Ascending aorta (tissue), 2 donors: ENCODE results near the gene KRTAP12-1. TPM values are rescaled to one million over a fixed set of nuclear protein-coding genes. Genes with fewer than 3 reads are reported as not detected.
"Not testable (repeated sequence)": the region's sequence is repeated elsewhere in the genome, so short reads cannot be mapped to it uniquely, and the experiment has no call there.

Source experiments
- DNase-seq, 2 donors: peaks; one replicate each; pipeline ENCODE4 v3.0.0-alpha.2; 2019; ENCODE audit warnings: low spot score in 2 of 2
- H3K27ac ChIP-seq, 2 donors: fragments of 200-600 bp; sonication (generic); one replicate each; pipeline ENCODE4 v1.5.1; 2016 to 2017; ENCODE audit warnings: mild to moderate bottlenecking in 1 of 2
- H3K27me3 ChIP-seq: fragments of 200-600 bp; sonication (generic); one replicate; pipeline ENCODE4 v1.5.1; 2017
- H3K36me3 ChIP-seq, 2 donors: fragments of 200-600 bp; sonication (generic); one replicate each; pipeline ENCODE4 v1.5.1; 2016
- H3K4me1 ChIP-seq, 2 donors: fragments of 200-600 bp; sonication (generic); one replicate each; pipeline ENCODE4 v1.5.1; 2016 to 2017; ENCODE audit warnings: mild to moderate bottlenecking in 1 of 2
- H3K4me3 ChIP-seq, 2 donors: fragments of 200-600 bp; sonication (generic); one replicate each; pipeline ENCODE4 v1.5.1; 2016 to 2017; ENCODE audit warnings: mild to moderate bottlenecking in 1 of 2
- H3K9me3 ChIP-seq, 2 donors: fragments of 200-600 bp; sonication (generic); one replicate each; pipeline ENCODE4 v1.5.1; 2016
- CTCF ChIP-seq, 3 experiments: fragments of 200-600 bp in 2 of 3; fragments of 450-650 bp in 1 of 3; sonication (generic) in 2 of 3; IDR thresholded peaks; one replicate each; pipeline ENCODE4 v1.5.1; 2016 to 2019; ENCODE audit warnings: antibody characterized with exemption in 3 of 3, mild to moderate bottlenecking in 1 of 3, moderate library complexity in 1 of 3
- intact Hi-C: fragments of 100-400 bp; cut with DNase I; formaldehyde crosslinking; loops from one replicate; pipeline ENCODE4 v1.15.1; 2023
- total RNA-seq: library from RNA; depleted of rRNA; stranded (reverse); fragments of >200 nt; gene quantifications from one replicate; pipeline ENCODE4 v1.1.0, GENCODE V29; 2016

The KRTAP12-1 gene
- total RNA-seq, 1 donor from 2014 or later, result not detected

- no peaks in the 10 kb centered on the region for H3K36me3 ChIP-seq
- no peak for TF ChIP-seq CTCF (IDR thresholded peaks at IDR 0.05)
- H3K27ac ChIP-seq, result no peak overlapping the region
- DNase-seq, result no peak
- no peaks in the 10 kb centered on the region for H3K9me3 ChIP-seq
- no peaks in the 10 kb centered on the region for H3K4me1 ChIP-seq
- no peak overlapping the region for H3K4me3 ChIP-seq
- H3K27me3 ChIP-seq, result no peaks in the 10 kb centered on the region
- intact Hi-C loops, result no loop called here
Measured at GRCh38 chr21:44650973-44651675, 30.8 kb downstream of the KRTAP12-1 start.

GRCh38 chr21:44650265-44650972 lies 31.5 kb downstream of the KRTAP12-1 start:
- TF ChIP-seq CTCF (IDR thresholded peaks at IDR 0.05), result no peak
- no peak for DNase-seq
- Histone ChIP-seq H3K4me1 (no peaks in the 10 kb centered on the region), H3K9me3 (peaks cover 0 to 4% of the 10 kb centered on the region in 2 donors), H3K36me3 (no peaks in the 10 kb centered on the region), H3K27me3 (no peaks in the 10 kb centered on the region), H3K27ac (no peak overlapping the region), H3K4me3 (no peak overlapping the region)
- intact Hi-C loops, result no loop called here

- H3K27me3 ChIP-seq, result no peaks in the 10 kb centered on the region
- TF ChIP-seq CTCF (IDR thresholded peaks at IDR 0.05), result no peak
Measured at GRCh38 chr21:44649521-44650100, 32.4 kb downstream of the KRTAP12-1 start.

GRCh38 chr21:44648557-44649311 lies 33.2 kb downstream of the KRTAP12-1 start:
- Histone ChIP-seq H3K4me1 (no peaks in the 10 kb centered on the region), H3K9me3 (peaks cover 0 to 20% of the 10 kb centered on the region in 2 donors), H3K36me3 (no peaks in the 10 kb centered on the region), H3K27me3 (no peaks in the 10 kb centered on the region), H3K4me3 (no peak overlapping the region), H3K27ac (no peak overlapping the region)
- intact Hi-C loops, result no loop called here
- TF ChIP-seq CTCF (IDR thresholded peaks at IDR 0.05), result no peak
- DNase-seq, result no peak

More at GRCh38 chr21:44649521-44650100, 32.4 kb downstream of the KRTAP12-1 start:
- Histone ChIP-seq H3K4me1 (no peaks in the 10 kb centered on the region), H3K36me3 (no peaks in the 10 kb centered on the region), H3K4me3 (no peak overlapping the region), H3K9me3 (peaks cover 0 to 12% of the 10 kb centered on the region in 2 donors), H3K27ac (no peak overlapping the region)
- intact Hi-C loops, result no loop called here
- DNase-seq, result no peak

GRCh38 chr21:44647222-44647552 lies 34.8 kb downstream of the KRTAP12-1 start:
- intact Hi-C loops, result no loop called here
- Histone ChIP-seq H3K4me3 (no peak overlapping the region), H3K4me1 (no peaks in the 10 kb centered on the region), H3K27me3 (no peaks in the 10 kb centered on the region), H3K27ac (no peak overlapping the region), H3K36me3 (no peaks in the 10 kb centered on the region), H3K9me3 (peaks cover 0 to 20% of the 10 kb centered on the region in 2 donors)
- no peak for TF ChIP-seq CTCF (IDR thresholded peaks at IDR 0.05)
- DNase-seq, result no peak

- not testable (repeated sequence) for DNase-seq
Measured at GRCh38 chr21:44646366-44647221, 35.4 kb downstream of the KRTAP12-1 start, which contains the start of gene KRTAP10-11. Gene KRTAP10-11 (plus strand): TSS chr21:44646414. CDS start chr21:44646459, 45 bp downstream.

More at GRCh38 chr21:44646366-44647221, 35.4 kb downstream of the KRTAP12-1 start, which contains the start of gene KRTAP10-11:
- intact Hi-C loops, H3K4me1 ChIP-seq, H3K27ac ChIP-seq, H3K36me3 ChIP-seq, H3K27me3 ChIP-seq, H3K4me3 ChIP-seq: not testable (repeated sequence)
- H3K9me3 ChIP-seq, result peaks cover 0 to 20% of the 10 kb centered on the region in 2 donors
